Dermis blood vessel endothelial cell (primary cell): ENCODE data around the gene CDC42EP5. TPM values are rescaled to one million over a fixed set of nuclear protein-coding genes. Genes with fewer than 3 reads are reported as not detected.
"Not testable (repeated sequence)": the region's sequence is repeated elsewhere in the genome, so short reads cannot be mapped to it uniquely, and the experiment has no call there.

ENCODE experiments used
- DNase-seq: peaks from one replicate; pipeline ENCODE4 v3.0.0; 2010
- total RNA-seq: library from RNA; depleted of rRNA; stranded (reverse); fragments of >200 nt; gene quantifications from 2 replicates; pipeline ENCODE4 v1.2.3, GENCODE V29; 2014

CDC42EP5 gene
- total RNA-seq, 1 donor from 2014 or later = 136 TPM

DNA sequence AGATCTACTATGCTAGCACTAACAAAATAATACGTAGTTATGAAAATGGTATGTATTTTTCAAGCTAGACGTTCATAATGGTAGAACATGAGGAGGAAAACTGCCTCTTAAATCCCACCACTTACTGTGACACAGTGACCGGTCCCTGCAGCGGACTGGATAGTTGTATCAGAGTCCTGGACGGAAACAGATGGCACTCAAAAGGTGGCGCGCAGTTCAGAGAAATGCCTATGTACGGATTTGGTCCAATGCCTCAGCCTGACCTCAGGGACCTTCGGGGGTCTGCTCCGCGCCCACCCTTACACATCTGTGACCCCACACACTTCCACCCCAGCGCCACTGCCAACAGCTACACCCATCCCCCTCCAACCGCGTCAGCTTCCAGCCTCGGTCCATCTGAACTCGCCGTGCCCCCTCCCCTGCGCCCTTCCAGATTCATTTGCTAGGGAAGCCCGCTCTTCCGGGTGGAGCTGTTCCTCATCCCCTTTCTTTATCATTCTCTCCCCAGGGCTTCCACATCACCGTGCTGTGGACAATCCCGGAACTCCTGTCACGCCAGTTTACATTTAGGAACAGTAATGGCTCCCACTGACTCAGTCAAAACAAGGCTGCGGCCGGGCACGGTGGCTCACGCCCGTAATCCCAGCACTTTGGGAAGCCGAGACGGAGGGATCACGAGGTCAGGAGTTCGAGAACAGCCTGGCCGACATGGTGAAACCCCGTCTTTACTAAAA is 24.9 kb downstream of the CDC42EP5 start:
- DNase-seq = peak; percentile 75

- DNase-seq = not testable (repeated sequence)
These were observed 26.7 kb downstream of the CDC42EP5 start for GRCh38 chr19:54446349-54446748.

DNA sequence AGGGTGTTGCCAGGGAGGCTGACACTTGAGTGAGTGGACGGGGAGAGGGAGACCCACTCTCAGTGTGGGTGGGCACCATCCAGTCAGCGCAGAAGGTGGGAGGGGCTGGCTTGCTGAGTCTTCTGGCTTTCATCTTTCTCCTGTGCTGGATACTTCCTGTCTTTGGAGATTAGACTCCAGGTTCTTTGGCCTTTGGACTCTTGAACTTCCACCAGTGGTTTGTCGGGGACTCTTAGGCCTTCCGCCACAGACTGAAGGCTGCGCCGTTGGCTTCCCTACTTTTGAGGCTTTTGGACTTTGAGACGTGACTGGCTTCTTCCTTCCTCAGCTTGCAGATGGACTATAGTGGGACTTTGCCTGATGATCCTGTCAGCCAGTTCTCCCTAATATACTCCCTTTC is 28.4 kb downstream of the CDC42EP5 start:
- DNase-seq = no peak

GRCh38 chr19:54440641-54441040 is 32.5 kb downstream of the CDC42EP5 start:
- DNase-seq = no peak

GRCh38 chr19:54439174-54439851 is 33.8 kb downstream of the CDC42EP5 start:
- DNase-seq = peak; percentile 69

DNA sequence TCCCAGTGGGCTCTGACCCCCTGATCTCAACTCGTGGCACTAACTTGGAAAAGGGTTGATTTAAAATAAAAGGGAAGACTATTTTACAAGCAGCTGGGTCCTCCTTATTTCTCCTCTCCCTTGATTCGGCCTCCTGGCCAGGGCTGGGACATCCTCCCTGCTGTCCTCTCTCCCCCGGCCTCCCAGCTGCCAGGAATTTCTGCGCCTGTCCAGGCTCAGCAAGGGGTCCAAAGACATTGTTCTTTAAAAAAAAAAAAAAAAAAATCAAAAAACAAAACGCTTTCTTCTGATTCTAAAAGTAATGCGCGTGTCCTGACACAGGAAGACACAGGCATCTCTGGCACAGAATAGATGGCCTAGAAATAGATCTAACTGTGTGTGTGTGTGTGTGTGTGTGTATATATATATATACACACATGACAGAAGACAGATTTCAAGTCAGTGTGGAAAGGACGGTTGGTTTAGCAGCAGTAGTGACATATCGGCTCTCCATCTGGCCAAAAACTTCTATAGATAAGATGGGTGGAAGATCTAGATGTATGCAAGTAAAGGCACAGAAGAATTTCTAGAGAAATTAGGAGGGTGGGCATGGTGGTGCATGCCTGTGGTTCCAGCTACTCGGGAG is 36.4 kb downstream of the CDC42EP5 start:
- no peak for DNase-seq

DNA sequence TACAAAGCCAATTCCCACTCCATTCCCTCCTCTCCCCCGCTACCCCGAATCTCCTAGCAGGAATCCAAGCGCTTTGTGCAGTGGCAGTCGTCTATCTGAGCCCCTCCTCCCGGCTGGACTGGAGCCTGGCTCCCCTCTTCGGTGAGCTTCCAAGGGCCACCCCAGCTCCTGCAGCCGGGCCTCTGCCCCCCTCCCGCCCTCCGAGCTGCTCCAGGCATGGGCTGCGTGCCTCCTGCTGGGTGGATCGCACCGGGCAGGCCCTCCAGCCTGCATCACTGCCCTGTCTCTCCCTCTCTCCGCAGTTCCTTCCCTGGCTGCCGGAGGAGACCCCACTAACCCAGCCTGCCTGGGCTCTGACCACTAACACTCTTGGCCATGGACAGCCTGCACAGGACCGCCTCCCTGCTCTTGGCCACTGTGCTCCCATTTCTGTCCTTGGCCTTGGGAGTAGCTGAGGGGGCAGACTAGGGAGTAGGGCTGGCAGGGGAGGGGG is 37.0 kb downstream of the CDC42EP5 start:
- no peak for DNase-seq

DNA sequence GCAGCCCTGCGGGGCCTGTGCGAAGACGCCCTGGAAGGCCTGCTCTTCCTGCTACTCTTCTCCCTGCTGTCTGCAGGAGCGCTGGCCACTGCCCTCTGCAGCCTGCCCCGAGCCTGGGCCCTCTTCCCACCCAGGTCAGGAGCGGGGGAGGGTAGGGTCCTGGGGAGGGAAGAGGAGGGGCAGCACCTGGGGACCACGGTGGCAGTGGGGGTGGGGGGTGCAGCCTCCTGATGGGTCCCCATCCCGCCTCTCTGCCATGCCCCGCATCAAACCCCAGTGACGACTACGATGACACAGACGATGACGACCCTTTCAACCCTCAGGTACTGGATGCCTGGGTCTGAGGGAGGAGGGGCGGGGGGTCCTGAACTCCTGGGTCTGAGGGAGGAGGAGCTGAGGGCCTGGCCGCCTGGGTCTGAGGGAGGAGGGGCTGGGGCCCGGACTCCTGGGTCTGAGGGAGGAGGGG is 37.5 kb downstream of the CDC42EP5 start:
- no peak for DNase-seq

DNA sequence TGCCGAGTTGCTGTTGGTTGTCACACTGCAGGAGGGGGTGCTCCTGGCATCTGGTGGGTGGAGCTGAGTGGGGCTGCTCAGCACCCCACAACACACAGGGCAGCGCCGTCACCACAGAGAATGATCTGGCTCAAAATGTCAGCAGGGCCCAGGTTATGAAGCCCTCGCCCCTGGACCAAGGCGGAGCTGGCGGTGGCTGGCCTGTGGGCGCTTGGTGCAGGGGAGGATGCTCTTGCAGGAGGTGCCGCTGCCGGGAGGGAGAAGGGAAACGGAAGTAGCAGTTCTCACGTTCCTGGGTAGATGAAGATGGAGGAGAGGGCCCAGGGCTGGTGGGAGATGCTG is 38.3 kb downstream of the CDC42EP5 start:
- DNase-seq = no peak

- no peak for DNase-seq
These were observed 38.8 kb downstream of the CDC42EP5 start for GRCh38 chr19:54434112-54434872.

GRCh38 chr19:54433697-54434096 is 39.4 kb downstream of the CDC42EP5 start:
- no peak for DNase-seq

- no peak for DNase-seq
These were observed 40.9 kb downstream of the CDC42EP5 start for GRCh38 chr19:54432144-54432738.

- no peak for DNase-seq
These were observed 41.7 kb downstream of the CDC42EP5 start for GRCh38 chr19:54431255-54431838.

DNA sequence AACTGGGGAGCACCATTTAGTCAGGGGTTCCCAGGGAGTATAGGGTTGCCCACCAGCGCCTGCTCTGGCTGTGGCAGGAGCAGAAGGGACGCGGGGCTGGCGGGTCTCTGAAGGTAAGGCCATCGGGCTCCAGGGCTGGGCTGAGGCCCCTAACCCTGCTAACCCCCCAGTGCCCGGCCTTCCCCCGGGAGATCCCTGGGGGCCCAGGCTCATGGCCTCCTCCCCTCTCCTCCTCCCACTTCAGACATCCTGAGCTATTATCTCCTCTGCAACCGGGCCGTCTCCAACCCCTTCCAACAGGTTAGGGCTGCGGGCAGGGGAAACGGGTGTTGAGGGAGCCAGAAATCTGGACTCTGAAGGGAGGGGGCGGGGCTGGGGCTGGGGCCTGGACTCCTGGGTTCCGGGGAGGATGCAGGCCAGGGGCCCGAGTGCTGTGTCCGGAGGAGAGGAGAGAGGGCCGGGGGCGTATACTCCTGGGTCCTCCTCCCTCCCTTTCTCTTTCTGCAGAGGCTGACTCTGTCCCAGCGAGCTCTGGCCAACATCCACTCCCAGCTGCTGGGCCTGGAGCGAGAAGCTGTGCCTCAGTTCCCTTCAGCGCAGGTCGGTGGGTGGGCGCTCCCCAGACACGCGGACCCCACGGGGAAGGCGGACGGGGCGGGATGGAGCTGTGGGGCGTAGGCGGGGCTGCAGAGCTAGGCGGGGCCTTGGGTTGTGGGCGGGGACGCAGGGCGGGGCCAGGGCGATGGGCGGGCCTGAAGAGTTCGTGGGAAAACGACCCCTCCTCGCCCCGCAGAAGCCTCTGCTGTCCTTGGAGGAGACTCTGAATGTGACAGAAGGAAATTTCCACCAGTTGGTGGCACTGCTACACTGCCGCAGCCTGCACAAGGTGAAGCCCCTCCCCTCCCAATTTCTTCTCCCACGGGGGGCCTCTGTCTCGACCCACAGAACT is 42.5 kb downstream of the CDC42EP5 start:
- DNase-seq = peak; percentile 49

- DNase-seq = no peak
These were observed 43.4 kb downstream of the CDC42EP5 start for GRCh38 chr19:54429545-54430227.

GRCh38 chr19:54429176-54429495 is 44.0 kb downstream of the CDC42EP5 start:
- no peak for DNase-seq

- no peak for DNase-seq
These were observed 44.5 kb downstream of the CDC42EP5 start for GRCh38 chr19:54428323-54429175.

- DNase-seq = no peak
These were observed 45.5 kb downstream of the CDC42EP5 start for GRCh38 chr19:54427586-54427985.

GRCh38 chr19:54426291-54426931 is 46.7 kb downstream of the CDC42EP5 start:
- DNase-seq = no peak
